MCF 10A (cell line): ENCODE results near the gene HAT1. TPM values are rescaled to one million over a fixed set of nuclear protein-coding genes. Genes with fewer than 3 reads are reported as not detected.

ENCODE experiments used
- BruUV-seq: library from RNA; stranded (reverse); fragments of 400-500 nt; replicated peaks from 2 replicates; lab custom pipeline; 2021; lab: Mats Ljungman, UMichigan
- CTCF ChIA-PET: fragments of 300-600 bp; sonication (Branson Sonifier 250); formaldehyde crosslinking; extraction: SDS; loops from one replicate; lab custom pipeline; 2021; ENCODE audit warnings: antibody characterized with exemption, inconsistent platforms; lab: Yijun Ruan, JAX
- POLR2A ChIA-PET: fragments of 300-600, 350-650 bp; sonication (Branson Sonifier 250); formaldehyde crosslinking; extraction: SDS; loops from one replicate; lab custom pipeline; 2020; ENCODE audit warnings: antibody characterized with exemption, inconsistent platforms; lab: Yijun Ruan, JAX
- DNase-seq: peaks from one replicate; pipeline ENCODE4 v3.0.0-alpha.2; 2018; ENCODE audit not compliant: unreplicated experiment
- H3K27ac Mint-ChIP-seq: one replicate; pipeline ENCODE4 v1.8.0; 2022; ENCODE audit warnings: mild to moderate bottlenecking, low read depth, mixed read lengths; ENCODE audit not compliant: unreplicated experiment
- H3K27me3 Mint-ChIP-seq: one replicate; pipeline ENCODE4 v1.8.0; 2022; ENCODE audit warnings: mixed read lengths; ENCODE audit not compliant: insufficient read depth, unreplicated experiment
- H3K36me3 Mint-ChIP-seq: one replicate; pipeline ENCODE4 v1.8.0; 2022; ENCODE audit warnings: mild to moderate bottlenecking, moderate library complexity, mixed read lengths; ENCODE audit not compliant: insufficient read depth, unreplicated experiment
- H3K4me1 Mint-ChIP-seq: one replicate; pipeline ENCODE4 v1.8.0; 2022; ENCODE audit warnings: mixed read lengths; ENCODE audit not compliant: insufficient read depth, unreplicated experiment
- H3K4me3 Mint-ChIP-seq: one replicate; pipeline ENCODE4 v1.8.0; 2022; ENCODE audit warnings: mild to moderate bottlenecking, moderate library complexity, mixed read lengths; ENCODE audit not compliant: unreplicated experiment
- H3K9me3 Mint-ChIP-seq: one replicate; pipeline ENCODE4 v1.8.0; 2022; ENCODE audit warnings: mixed read lengths; ENCODE audit not compliant: unreplicated experiment
- CTCF ChIP-seq: fragments of 200-600 bp; IDR thresholded peaks from one replicate; pipeline ENCODE4 v1.8.0; 2022; ENCODE audit warnings: antibody characterized with exemption, mild to moderate bottlenecking; ENCODE audit not compliant: unreplicated experiment
- intact Hi-C: fragments of 100-400 bp; cut with micrococcal nuclease; formaldehyde crosslinking; loops from 2 replicates; pipeline ENCODE4 v1.14.1; 2022
- total RNA-seq: library from RNA; stranded (reverse); gene quantifications from 2 replicates; pipeline ENCODE4 v1.2.3, GENCODE V29; 2022

The HAT1 gene
- total RNA-seq, 1 experiment from 2014 or later: 40.7 TPM

GRCh38 chr2:171999161-171999560 is 76.9 kb downstream of the HAT1 start:
- Mint-ChIP-seq H3K27me3 (no peaks in the 10 kb centered on the region), H3K9me3 (no peaks in the 10 kb centered on the region), H3K4me3 (peak overlapping the region; percentile 97), H3K27ac (no peak overlapping the region), H3K4me1 (peaks cover 16% of the 10 kb centered on the region), H3K36me3 (no peaks in the 10 kb centered on the region)
- TF ChIP-seq CTCF: no peak
- intact Hi-C loops: loop anchor here (2.0 kb wide), 1 partner anchor 104 kb away; the partner anchor contains the start of gene DLX2
- DNase-seq: peak; percentile 14
- no TSS peak for BruUV-seq
- ChIA-PET CTCF (interaction anchor here (0.5 to 0.7 kb wide), 3 partner anchors 22 to 405 kb away, joined by 3 to 4 read pairs (median 3); no protein-coding TSS in a partner anchor), POLR2A (interaction anchor here (0.7 to 2.6 kb wide), 10 partner anchors 8 to 558 kb away, joined by 3 to 22 read pairs (median 4); partner anchors contain the start of gene DLX2)

GRCh38 chr2:171999604-172000469 is 77.6 kb downstream of the HAT1 start, which contains the start of gene METAP1D:
TSS of gene METAP1D (plus strand) at chr2:171999953. CDS start at chr2:171999970, 17 bp downstream.
- Mint-ChIP-seq H3K27ac (peak within 1 kb of the TSS; percentile 98), H3K36me3 (no peaks in the 10 kb centered on the region), H3K27me3 (no peaks in the 10 kb centered on the region), H3K9me3 (no peaks in the 10 kb centered on the region), H3K4me3 (peak within 1 kb of the TSS; percentile 97), H3K4me1 (peaks cover 16% of the 10 kb centered on the region)
- DNase-seq: peak; percentile 80
- CTCF ChIA-PET: interaction anchor here (0.5 to 0.8 kb wide), 4 partner anchors 14 to 188 kb away, joined by 3 to 5 read pairs (median 4); no protein-coding TSS in a partner anchor
- POLR2A ChIA-PET: interaction anchor here (0.6 to 2.6 kb wide), 22 partner anchors 9 to 557 kb away, joined by 3 to 22 read pairs (median 4); partner anchors contain the start of genes DLX1, DLX2, DYNC1I2 and HAT1
- TF ChIP-seq CTCF: no peak
- intact Hi-C loops: loop anchor here (2.0 kb wide), 1 partner anchor 103 kb away; the partner anchor contains the start of gene DLX2
- TSS peak; percentile 86 for BruUV-seq

GRCh38 chr2:172000696-172001361 is 78.6 kb downstream of the HAT1 start:
- intact Hi-C loops: no loop called here
- TF ChIP-seq CTCF: no peak
- ChIA-PET CTCF (interaction anchor here (0.5 to 0.8 kb wide), 2 partner anchors 13 to 96 kb away, joined by 3 to 5 read pairs; no protein-coding TSS in a partner anchor), POLR2A (interaction anchor here (0.6 to 2.6 kb wide), 16 partner anchors 8 to 314 kb away, joined by 3 to 22 read pairs (median 5); partner anchors contain the start of genes DLX1, DLX2, DYNC1I2 and HAT1)
- Mint-ChIP-seq H3K4me3 (peak overlapping the region; percentile 97), H3K9me3 (no peaks in the 10 kb centered on the region), H3K4me1 (peaks cover 16% of the 10 kb centered on the region), H3K27me3 (no peaks in the 10 kb centered on the region), H3K27ac (peak overlapping the region; percentile 98), H3K36me3 (no peaks in the 10 kb centered on the region)
- BruUV-seq: no TSS peak
- DNase-seq: no peak
